Progenitor cell of endocrine pancreas (in vitro differentiated cells): Measurements from ENCODE around the gene RGS3. TPM values are rescaled to one million over a fixed set of nuclear protein-coding genes. Genes with fewer than 3 reads are reported as not detected.

Experiments used
- DNase-seq: peaks from one replicate; pipeline ENCODE4 v3.0.0; 2021; ENCODE audit warnings: low spot score; ENCODE audit not compliant: unreplicated experiment
- H3K27ac Mint-ChIP-seq: 2 replicates; pipeline ENCODE4 v1.8.0; 2021; ENCODE audit warnings: mild to moderate bottlenecking, moderate library complexity, mixed read lengths
- H3K27me3 Mint-ChIP-seq: 2 replicates; pipeline ENCODE4 v1.8.0; 2021; ENCODE audit warnings: mixed read lengths
- H3K36me3 Mint-ChIP-seq: 2 replicates; pipeline ENCODE4 v1.8.0; 2022; ENCODE audit warnings: mixed read lengths; ENCODE audit not compliant: insufficient read depth
- H3K4me1 Mint-ChIP-seq: 2 replicates; pipeline ENCODE4 v1.8.0; 2021; ENCODE audit warnings: low read depth, mixed read lengths
- H3K4me3 Mint-ChIP-seq: 2 replicates; pipeline ENCODE4 v1.8.0; 2021; ENCODE audit warnings: low read depth, mild to moderate bottlenecking, moderate library complexity, mixed read lengths
- H3K9me3 Mint-ChIP-seq: 2 replicates; pipeline ENCODE4 v1.8.0; 2021; ENCODE audit warnings: low read depth, mixed read lengths
- CTCF ChIP-seq: fragments of 200-600 bp; sonication (generic); IDR thresholded peaks from one replicate; pipeline ENCODE4 v1.5.0; 2021; ENCODE audit warnings: antibody characterized with exemption, mild to moderate bottlenecking; ENCODE audit not compliant: unreplicated experiment
- total RNA-seq: library from RNA; stranded (reverse); gene quantifications from 2 replicates; pipeline ENCODE4 v1.2.1, GENCODE V29; 2021

RGS3 gene
- total RNA-seq, 1 donor from 2014 or later = 39.3 TPM

GRCh38 chr9:113569472-113570060, 106.0 kb downstream of the RGS3 start:
- no peak for DNase-seq
- peaks cover 4% of the 10 kb centered on the region for H3K36me3 Mint-ChIP-seq
- no peak for TF ChIP-seq CTCF
- H3K27ac Mint-ChIP-seq = no peak overlapping the region
- H3K4me3 Mint-ChIP-seq = no peak overlapping the region
- H3K27me3 Mint-ChIP-seq = no peaks in the 10 kb centered on the region
- H3K4me1 Mint-ChIP-seq = peaks cover 12% of the 10 kb centered on the region
- no peaks in the 10 kb centered on the region for H3K9me3 Mint-ChIP-seq

- no peak for DNase-seq
- H3K4me1 Mint-ChIP-seq = peaks cover 7% of the 10 kb centered on the region
- H3K36me3 Mint-ChIP-seq = peaks cover 4% of the 10 kb centered on the region
- no peaks in the 10 kb centered on the region for H3K27me3 Mint-ChIP-seq
- no peak overlapping the region for H3K4me3 Mint-ChIP-seq
- no peak for TF ChIP-seq CTCF
- no peaks in the 10 kb centered on the region for H3K9me3 Mint-ChIP-seq
- H3K27ac Mint-ChIP-seq = no peak overlapping the region
Observed at GRCh38 chr9:113570106-113570505, 106.6 kb downstream of the RGS3 start.

DNA sequence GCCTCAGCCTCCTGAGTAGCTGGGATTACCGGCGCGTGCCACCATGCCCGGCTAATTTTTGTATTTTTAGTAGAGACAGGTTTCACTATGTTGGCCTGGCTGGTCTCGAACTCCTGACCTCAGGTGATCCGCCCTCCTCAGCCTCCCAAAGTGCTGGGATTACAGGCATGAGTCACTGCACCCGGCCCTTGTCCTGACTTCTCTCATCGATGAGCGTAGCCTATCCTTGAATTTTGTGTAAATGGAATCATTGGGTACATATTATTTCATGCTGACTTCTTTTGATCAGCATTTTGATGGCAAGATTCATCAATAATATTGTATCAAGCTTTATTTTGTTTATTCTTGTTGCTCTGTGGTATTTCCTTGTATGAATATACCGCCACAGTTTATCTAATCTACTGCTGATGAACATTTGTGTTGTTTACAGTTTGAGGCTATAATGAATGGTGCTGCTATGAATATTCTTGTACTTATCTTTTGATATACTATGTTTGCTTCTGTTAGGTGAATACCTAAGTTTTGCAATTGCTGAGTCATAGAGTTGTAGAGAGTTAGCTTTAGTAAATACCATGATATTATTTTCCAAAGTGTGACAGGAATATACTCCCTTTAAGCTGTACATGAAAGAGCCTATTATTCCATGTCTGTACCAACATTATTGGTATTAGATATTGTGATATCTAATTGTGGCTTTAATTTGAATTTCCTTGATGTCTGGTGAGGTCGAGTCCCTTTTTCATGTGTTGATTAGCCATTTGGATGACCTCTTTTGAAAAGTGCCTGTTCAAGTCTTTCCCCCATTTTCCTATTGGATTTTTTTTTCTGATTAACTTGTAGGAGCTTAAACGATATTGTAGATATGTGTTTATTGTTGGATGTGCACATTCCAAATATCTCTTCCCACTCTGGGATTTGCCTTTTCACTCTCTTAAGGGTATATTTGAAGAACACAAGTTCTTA, 107.5 kb downstream of the RGS3 start:
- Mint-ChIP-seq H3K4me1 (peaks cover 6% of the 10 kb centered on the region), H3K4me3 (no peak overlapping the region), H3K9me3 (no peaks in the 10 kb centered on the region), H3K36me3 (peaks cover 4% of the 10 kb centered on the region), H3K27me3 (no peaks in the 10 kb centered on the region), H3K27ac (no peak overlapping the region)
- DNase-seq = no peak
- TF ChIP-seq CTCF = no peak

DNA sequence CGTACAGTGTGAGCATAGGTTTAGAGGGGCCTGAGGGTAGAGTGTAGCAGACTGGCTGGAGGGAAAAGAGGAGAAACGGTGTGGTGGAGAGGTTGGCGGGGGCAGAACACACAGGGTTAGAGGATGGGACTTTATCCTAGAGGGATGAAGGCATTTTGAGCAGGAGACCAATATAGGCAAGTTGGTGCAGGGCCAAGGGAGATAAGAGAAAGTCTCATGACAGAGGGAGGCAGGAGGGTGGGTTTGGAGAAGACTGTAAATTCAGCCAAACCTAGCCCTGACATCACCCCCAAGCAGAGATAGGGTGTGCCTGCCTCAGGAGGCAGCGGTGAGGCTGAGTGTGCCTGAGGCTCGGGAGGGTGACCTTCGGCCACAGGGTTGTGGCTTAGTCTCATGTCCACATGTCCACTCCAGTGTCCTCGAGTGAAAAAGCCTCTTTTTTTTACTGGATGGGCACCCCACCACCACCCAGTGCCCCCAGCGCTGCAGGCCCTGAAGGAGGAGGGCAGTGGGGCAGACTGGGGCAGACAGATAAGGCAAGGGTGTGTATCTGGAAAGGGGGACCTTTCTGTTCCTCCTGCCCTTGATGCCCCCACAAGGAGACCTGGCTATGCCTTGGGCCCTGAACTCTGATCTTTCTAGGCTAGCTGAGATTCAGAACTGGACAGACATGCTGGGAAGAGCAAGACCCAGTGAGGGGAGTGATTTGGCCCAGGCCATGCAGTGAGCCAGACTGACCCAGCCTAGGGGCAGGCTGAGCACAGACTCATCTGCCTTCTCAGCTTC, 108.7 kb downstream of the RGS3 start:
- no peak overlapping the region for H3K4me3 Mint-ChIP-seq
- H3K27me3 Mint-ChIP-seq = no peaks in the 10 kb centered on the region
- H3K27ac Mint-ChIP-seq = peak overlapping the region; percentile 22
- H3K4me1 Mint-ChIP-seq = peaks cover 6% of the 10 kb centered on the region
- DNase-seq = no peak
- TF ChIP-seq CTCF = no peak
- H3K36me3 Mint-ChIP-seq = peaks cover 4% of the 10 kb centered on the region
- H3K9me3 Mint-ChIP-seq = no peaks in the 10 kb centered on the region
